HG03060 (cell line): ENCODE measurements around the gene DMRT1.
"Not testable (repeated sequence)": the region's sequence is repeated elsewhere in the genome, so short reads cannot be mapped to it uniquely, and the experiment has no call there.

ENCODE experiments used
- ATAC-seq: cut with Tn5 transposase; IDR thresholded peaks from one replicate; pipeline ENCODE4 v1.9.1; 2021; ENCODE audit warnings: low read depth, moderate number of reproducible peaks; ENCODE audit not compliant: unreplicated experiment

The DMRT1 gene

DNA sequence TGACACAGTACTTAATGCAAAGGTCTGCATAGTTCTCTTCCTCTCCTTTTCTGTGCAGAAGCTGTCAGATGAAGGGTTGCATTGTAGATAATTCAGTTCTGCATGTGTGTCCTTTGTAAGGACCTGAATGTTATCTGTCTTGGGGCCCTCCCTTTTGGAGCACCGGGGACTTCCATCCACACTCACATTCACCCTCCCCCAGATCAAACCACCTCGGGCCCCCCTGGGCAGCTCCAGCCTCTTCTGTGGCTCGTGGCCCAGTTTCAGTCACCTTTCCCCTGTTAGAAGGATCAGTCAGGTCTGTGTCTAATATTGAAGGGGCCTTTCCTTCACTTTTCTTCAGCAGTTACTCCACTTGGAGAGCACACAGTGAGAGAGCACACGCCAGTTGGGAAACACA, 11.0 kb downstream of the DMRT1 start:
- no peak for ATAC-seq

DNA sequence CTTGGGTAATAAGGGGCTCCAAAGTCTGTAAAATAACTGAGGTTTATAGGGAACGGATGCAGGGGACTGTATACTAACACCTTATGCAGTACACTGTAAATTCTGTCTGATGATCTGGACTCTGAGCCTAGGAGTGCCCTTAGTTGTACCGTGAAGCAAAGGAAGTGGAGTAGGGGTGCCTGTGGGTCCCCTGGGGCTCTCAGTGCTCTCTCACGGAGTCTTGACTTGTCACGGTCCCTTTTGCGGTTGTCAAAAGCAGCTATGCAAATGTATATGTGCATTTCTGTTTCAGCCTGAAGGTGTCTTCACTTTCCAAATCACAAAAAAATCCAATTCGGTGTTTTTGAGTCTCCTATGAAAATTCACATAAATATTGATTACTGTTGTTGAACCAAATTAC, 17.8 kb downstream of the DMRT1 start:
- peak; percentile 100 for ATAC-seq

DNA sequence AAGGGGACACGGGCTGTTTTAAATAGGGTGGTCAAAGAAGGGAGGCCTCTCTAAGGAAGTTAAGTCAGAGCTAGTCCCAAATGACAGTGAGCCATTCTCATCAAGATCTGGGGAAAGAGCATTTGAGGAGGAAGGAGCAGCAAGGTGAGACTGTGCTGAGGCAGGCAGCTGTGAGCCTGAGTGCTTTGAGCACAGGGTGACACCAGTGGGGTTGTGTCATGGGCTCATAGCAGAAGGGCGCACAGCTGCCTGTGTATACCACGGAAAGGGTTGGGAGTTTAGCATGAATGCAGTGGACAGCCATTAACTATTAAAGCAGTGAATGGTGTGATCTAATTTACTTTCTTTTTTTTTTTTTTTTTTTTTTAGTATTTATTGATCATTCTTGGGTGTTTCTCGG, 19.2 kb downstream of the DMRT1 start:
- no peak for ATAC-seq

DNA sequence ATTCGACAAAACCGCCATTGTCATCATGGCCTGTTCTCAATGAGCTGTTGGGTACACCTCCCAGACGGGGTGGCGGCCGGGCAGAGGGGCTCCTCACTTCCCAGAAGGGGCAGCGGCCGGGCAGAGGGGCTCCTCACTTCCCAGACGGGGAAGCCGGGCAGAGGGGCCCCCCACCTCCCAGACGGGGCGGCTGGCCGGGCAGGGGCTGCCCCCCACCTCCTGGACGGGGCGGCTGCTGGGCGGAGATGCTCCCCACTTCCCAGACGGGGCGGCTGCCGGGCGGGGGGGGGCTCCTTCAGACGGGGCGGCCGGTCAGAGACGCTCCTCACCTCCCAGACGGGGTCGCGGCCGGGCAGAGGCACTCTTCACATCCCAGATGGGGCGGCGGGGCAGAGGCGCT, 20.0 kb downstream of the DMRT1 start:
- not testable (repeated sequence) for ATAC-seq

DNA sequence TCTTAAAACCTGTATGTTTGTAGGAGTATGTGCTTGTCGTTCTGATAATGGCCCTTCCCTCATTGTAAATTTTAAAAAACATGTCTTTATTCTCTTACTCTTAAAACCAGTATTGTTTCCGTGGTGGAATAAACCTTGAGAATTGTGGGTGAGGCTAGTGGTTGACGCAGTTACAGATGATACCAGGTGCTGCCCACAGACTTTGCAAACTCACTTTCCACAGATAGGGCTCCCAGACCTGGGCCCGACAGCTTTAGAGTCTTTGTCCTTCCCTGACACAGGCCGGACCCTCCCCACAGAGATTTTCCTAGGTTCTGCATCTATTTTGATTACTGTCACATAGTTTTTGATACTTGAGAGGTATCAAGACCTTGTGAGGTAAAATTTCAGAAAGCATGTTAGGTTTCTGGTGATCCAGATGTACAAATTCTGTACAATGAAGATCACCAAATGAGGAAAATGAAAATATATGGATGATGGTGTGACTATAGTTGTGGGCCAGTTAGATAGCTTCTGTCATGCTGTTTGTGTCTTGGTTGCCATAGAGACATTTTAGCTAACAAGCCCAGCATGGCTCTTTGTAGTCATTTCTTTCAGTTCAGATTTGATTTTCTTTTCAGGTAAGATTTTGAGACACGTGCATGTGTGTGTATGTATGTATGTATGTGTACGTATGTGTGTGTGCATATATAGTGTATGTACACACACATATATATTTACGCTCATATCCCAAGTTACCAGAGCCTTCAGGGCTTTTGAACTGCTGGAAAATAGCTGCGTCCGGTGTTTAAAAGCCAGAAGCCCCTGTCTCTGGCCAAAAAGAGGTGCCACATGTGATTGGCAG, 33.8 kb downstream of the DMRT1 start:
- no peak for ATAC-seq

DNA sequence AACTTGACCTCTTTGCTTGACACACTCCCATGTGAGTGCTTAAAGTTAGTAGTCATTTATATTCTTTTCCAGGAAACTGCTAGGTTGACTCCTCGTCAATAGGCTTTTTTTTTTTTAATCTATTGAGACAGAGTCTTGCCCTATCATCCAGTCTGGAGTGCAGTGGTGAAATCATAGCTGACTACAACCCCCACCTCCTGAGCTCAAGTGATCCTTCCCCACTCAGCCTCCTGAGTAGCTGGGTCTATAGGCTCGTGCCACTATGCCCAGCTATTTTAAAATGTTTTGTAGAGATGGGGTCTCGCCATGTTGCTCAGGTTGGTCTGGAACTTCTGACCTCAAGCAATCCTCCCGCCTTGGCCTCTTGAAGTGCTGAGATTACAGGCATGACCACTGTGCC, 34.9 kb downstream of the DMRT1 start:
- ATAC-seq = no peak

DNA sequence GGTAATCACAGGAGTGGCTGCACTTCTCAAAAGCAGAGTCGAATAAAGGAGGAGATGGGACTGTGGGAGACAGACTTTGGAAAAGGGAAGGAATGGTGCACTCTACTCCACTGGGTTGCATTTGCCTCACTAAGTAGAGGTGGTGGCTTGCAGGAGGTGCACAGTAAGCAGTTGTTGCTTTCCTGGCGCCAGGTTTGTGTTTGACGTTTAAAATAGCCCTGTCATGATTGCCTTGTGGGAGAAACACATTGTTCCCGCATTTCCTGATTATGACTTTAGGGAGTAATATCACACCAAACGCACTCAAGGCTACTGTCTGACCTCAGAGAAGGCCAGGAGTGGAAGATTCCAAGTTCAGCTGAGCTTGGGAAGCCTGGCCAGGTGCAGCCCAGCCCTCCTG, 36.7 kb downstream of the DMRT1 start:
- no peak for ATAC-seq

DNA sequence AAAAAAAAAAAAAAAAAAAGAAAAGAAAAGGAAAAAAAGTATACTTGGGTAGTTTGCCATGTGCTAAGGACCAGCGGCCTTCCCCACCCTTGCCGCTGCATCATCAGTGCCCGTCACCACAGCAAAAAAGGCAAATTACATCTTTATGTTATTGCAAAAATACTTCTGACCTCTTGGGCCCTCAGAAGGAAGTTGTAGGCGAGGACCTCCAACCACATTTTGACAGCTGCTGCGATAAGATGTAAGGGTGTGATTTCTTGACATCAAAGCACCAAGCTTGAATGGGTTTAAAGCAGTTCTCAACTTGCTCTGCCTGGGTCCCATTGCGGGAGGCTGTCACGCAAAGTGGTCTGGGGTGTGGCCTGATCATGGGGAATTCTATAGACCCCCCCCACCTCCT, 39.2 kb downstream of the DMRT1 start:
- no peak for ATAC-seq

DNA sequence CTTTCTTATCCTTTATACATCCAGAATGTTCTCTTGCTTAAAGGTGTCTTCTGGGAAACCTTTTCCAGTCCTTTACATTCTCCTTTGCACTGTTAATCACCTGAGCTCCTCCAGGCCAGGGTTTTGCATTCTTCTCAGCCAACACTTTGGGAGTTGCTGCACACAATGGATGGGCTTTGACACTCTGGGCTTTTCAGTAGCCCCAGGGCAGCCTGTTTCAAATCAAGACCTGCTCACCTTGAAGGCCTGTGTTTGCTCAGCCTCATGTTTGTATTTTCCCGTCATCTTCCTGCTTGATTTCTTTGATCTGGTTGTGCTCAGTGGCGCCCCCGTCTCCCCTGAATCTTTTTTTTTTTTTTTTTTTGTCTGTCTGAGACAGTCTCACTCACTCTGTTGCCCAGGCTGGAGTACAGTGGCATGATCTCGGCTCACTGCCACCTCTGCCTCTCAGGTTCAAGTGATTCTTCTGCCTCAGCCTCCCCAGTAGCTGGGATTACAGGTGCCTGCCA, 41.0 kb downstream of the DMRT1 start:
- no peak for ATAC-seq

DNA sequence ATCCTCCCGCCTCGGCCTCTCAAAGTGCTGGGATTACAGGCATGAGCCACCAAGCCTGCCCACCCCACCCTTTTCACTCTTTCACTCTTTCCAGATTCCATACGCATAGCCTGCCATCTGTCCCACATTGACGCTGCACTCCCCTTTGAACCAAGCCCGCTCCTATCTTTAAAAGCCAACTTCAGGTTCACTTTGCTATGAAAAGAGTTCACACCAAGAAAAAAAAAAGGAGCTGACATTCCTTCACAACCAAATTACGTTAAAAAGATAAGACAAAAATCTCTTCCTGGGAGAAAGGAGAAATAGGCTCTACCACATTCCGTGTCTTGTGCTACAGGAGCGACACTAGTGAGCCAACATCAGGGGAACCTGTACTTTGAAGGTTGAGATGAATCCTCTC, 41.5 kb downstream of the DMRT1 start:
- no peak for ATAC-seq

DNA sequence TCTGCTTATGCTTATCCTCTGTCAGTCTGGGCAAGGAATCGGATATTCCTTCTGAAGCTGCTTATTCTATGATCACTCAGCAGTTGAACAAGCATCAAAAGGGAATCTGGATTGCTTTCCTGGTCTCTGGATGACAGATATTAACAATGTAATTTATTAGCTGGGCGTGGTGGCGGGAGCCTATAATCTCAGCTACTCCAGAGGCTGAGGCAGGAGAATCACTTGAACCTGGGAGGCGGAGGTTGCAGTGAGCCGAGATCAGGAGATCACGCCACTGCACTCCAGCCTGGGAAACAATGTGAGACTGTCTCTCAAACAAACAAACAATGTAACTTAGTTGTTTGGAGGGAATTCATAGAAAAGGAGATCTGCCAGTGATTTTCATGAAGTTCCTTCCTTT, 45.4 kb downstream of the DMRT1 start:
- no peak for ATAC-seq

DNA sequence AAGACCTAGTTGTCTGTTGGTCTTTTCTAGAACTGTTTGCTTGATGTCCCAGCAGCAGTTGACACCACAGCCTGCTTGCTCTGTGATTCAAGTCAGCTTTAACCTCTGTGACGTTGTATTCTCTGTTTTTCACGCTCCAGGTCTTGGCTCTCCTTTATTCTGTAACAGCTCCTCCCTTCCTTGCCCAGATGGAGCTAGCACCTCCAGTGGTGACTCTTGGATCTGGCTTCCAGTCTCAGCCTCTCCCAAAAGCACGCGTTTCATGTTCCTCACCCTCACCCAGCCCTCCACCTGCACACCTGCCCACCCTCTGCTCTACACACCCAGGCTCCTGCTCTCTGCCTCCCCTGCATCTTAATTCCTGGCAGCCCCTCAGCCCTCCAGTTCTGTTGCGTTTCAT, 50.6 kb downstream of the DMRT1 start:
- ATAC-seq = no peak

DNA sequence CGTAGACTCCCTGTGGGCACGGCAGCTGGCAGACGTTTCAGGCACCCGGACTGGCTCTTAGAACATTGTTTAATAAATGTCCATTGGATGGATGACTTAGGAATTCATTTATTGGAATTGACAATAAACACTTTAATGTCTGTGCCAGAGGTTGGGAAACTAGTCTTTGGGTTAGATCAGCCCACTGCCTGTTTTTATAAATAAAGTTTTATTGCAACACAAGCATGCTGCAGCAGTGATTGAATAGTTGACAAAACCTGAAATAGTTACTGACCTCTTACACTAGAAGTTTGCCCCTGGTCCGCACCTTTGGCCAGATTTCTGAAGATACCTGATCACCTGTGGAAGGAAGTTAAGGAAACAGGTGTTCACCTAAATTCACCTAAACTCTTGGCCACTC, 51.6 kb downstream of the DMRT1 start:
- ATAC-seq = no peak

DNA sequence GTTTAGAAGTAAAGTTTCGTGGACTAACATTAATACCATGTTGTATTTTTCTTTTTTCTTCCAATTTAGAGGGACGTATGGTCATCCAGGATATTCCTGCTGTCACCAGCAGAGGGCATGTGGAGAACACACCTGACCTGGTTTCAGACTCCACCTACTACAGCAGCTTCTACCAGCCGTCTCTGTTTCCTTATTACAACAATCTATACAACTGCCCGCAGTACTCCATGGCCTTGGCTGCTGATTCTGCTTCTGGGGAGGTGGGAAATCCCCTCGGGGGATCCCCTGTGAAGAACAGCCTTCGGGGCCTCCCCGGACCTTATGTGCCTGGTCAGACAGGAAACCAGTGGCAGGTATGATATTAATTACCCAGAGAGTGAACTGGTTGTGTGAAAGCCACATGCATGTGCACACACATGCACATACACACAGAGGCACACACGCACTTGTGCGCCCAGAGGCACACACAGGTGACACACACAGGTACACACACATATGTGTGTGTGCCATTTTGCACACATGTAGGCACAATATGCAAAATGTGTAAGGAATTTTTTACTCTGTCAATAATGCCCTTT, 52.4 kb downstream of the DMRT1 start:
- ATAC-seq = peak; percentile 89

DNA sequence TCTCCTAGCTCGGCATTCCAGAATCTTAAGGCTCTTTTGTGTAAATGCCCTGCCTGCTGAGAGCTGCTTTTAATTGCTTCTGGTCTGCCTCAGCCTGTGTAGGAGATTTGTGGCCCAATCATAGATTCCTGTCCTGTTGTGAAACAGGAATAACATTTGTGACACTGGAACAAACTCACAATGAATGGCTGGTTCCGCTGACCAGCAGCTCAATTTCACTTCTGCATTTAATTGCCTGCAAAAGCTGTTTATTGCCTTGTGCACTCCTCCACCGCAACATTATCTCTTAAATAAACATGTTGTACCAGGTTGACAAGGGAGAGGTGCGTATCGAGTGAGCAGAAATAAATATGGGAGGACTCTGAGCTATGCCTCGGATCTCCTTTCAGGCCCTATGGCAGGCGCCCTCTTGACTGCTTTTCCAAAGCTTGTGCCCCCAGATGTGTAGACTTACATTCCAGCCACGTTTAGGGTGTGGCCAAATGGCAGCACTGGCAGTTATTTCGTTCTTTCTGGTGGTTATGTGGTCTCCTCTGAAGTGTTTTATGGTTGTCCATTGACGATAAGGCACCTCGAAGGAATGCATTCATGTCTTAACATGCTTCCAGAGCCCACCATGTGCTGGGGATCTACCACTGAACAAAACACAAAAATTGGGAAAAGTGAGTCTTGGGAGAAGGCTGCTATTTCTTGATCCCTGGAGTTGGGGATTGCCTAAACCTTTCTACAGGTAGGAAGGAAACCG, 58.1 kb downstream of the DMRT1 start:
- ATAC-seq = no peak

DNA sequence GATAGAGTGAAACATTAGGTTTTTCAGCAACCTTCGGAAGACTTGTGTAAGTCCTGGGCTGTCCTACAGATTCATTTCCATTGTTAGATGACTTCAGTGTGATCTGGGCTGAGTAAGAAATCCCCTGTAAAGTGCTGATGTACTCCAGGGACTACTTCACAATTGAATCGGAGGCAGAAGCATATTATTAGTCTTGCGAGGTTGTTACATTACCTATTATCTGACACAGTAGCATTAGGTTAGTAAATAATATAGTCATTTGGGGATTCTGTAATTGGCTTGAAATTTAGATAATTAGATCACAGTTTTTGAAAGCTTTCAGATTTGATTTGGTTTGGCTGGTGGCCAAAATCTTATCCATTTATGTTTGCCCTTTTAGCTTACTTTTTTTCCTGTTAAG, 62.4 kb downstream of the DMRT1 start:
- ATAC-seq = no peak

DNA sequence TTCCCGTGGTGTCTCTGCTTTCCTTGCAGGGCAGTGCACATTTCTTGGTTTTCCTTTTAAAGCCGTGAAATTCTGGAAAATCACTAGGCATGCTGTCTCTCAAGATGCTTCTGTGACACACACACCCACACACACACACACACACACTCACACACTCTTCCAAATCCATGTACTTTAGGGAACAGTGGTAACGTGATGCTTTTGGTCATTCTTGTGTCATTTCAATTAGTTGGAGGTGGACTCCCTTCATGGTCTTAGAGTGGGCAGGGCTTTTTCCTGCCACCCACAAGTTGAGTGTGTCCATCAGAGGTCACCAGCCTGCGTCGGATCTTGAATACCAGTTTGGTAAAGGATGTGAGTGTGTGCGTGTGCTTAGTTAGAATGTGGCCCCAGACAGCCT, 64.4 kb downstream of the DMRT1 start:
- no peak for ATAC-seq

DNA sequence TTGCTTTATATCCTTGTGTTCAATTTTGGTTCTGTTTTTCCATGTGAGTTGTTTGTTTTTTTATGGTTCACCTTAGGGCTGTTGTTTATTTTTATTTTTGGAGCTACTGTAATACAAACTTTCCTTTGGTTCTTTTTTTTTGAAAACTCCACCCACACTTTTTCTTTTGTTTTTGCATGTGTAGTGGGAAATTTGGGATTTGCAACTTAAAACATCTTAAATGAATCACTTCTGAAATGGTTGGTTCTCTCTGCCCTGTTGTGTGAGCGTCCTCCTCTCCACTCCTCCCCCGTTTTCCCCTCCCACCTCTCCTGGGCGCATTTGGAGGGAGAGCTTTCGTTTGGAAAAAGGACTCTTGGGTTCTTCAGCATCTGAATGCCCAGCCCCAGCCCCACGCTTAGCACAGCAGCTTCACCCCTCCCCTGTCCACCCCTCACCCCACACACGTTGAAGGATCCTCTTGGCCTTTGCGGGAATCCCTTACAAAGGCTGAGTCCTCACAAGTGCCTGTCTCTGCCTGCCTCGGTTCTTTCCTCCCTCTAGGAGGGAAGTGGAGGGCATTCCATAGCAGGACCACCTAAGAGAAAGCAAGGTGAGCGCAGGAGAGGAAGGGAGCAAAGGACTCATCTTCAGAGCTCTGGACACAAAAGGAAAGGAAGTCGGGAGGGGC, 67.2 kb downstream of the DMRT1 start:
- ATAC-seq = no peak

DNA sequence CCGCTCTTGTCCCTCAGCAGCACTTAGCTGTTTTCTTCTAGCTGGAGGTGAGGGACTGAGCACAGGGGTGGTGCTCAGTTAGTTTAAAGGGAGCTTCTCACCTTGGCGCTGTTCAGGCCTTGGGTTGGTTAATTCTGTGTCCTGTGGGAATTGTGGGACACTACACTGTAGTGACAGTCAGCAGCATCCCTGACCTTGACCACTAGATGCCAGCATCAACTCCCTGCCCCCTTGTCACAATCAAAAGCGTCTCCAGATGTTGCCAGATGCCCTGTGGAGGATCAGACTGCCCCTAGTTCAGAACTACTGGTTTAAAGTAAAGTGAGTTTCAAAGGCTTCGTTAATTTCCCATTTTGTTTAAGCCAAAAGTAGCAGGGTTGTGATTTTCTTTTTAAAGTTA, 69.5 kb downstream of the DMRT1 start:
- no peak for ATAC-seq

DNA sequence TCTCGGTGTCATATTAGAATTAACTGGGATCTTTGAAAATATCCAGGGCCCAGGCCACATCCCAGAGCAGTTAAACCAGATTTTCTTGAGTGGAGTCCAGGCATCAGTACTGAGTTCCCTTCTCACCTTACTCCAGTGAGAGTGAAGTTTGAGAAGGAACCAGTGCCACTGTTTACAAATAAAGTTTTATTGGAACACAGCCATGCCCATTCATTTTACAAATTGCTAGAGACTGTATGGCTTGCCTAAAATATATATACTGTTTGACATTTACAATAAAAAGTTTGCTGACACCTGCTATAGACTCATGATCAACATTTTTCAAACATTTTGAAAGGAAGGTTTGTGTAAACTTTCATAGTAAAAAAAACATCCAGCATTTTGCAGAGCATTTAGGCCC, 71.3 kb downstream of the DMRT1 start:
- no peak for ATAC-seq

DNA sequence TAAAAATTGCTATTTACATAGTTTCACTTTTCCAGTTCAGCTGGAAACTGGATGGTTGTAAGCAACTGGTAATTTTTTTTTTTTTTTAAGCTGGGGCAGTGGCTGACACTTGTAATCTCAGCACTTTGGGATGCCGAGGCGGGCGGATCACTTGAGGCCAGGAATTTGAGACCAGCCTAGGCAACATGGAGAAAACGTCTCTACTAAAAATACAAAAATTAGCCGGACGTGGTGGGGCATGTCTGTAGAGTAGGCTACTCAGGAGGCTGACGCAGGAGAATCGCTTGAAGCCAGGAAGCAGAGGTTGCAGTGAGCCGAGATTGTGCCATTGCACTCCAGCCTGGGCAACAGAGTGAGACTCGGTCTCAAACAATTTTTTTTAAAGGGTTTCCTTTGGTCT, 72.0 kb downstream of the DMRT1 start:
- not testable (repeated sequence) for ATAC-seq
